Measurements from ENCODE around the gene ITGB5. TPM values are rescaled to one million over a fixed set of nuclear protein-coding genes. Genes with fewer than 3 reads are reported as not detected.
A peak's percentile ranks its signal among the peaks of the same experiment; 100 is the strongest.

ITGB5 gene
- total RNA-seq, 1 experiment from 2014 or later = 146 TPM

GRCh38 chr3:124876401-124876878 lies 10.7 kb downstream of the ITGB5 start:
- no peak for DNase-seq
- Histone ChIP-seq H3K27me3 (ENCODE audit: insufficient read depth, low read length) (no peaks in the 10 kb centered on the region), H3K14ac (ENCODE audit: insufficient read depth, low read length) (no peak overlapping the region), H2BK12ac (ENCODE audit: insufficient read length, low read depth, low read length) (no peak overlapping the region), H2BK20ac (ENCODE audit: low read depth, low read length, poor library complexity, severe bottlenecking) (no peak overlapping the region), H3K23ac (ENCODE audit: insufficient read length, low read depth, low read length) (no peak overlapping the region), H3K79me2 (ENCODE audit: insufficient read depth, low read length) (peaks cover 45% of the 10 kb centered on the region; the same call in 1 of the 2 replicates), H4K5ac (ENCODE audit: insufficient read length, low read depth, low read length) (no peak overlapping the region), H3K9ac (ENCODE audit: extremely low read depth, insufficient read length, low read length) (no peak overlapping the region), H3K56ac (ENCODE audit: insufficient read length, low read depth, low read length) (no peak overlapping the region), H4K91ac (ENCODE audit: insufficient read length, low read depth, low read length) (no peak overlapping the region), H3K4me1 (ENCODE audit: insufficient read depth, low read length) (peaks cover 8% of the 10 kb centered on the region; the same call in 1 of the 2 replicates), H2AK5ac (ENCODE audit: insufficient read length, low read length) (no peak overlapping the region), H2BK15ac (ENCODE audit: low read depth, low read length) (no peak overlapping the region), H3K4ac (ENCODE audit: low read depth, low read length) (no peak overlapping the region), H2BK5ac (ENCODE audit: insufficient read length, low read length) (no peak overlapping the region), H3K79me1 (ENCODE audit: insufficient read depth, low read depth, low read length, poor library complexity, severe bottlenecking) (peaks cover 2% of the 10 kb centered on the region), H2AFZ (ENCODE audit: low read length) (no peak overlapping the region), H3K23me2 (ENCODE audit: insufficient read length, low read depth, low read length, poor library complexity, severe bottlenecking) (no peaks in the 10 kb centered on the region), H3K9me3 (ENCODE audit: control insufficient read depth, low read depth, low read length) (no peaks in the 10 kb centered on the region), H3K4me2 (ENCODE audit: insufficient read depth, insufficient read length, low read length) (no peak overlapping the region), H4K8ac (replicated peaks; ENCODE audit: insufficient read length, low read depth, low read length) (no peak overlapping the region), H3T11ph (ENCODE audit: low read length) (no peak overlapping the region), H4K20me1 (ENCODE audit: control insufficient read depth, insufficient read depth, insufficient read length) (no peaks in the 10 kb centered on the region), H2BK120ac (ENCODE audit: low read depth, low read length, poor library complexity, severe bottlenecking) (no peak overlapping the region), H3K18ac (ENCODE audit: insufficient read length, low read depth, low read length) (no peak overlapping the region), H3K27ac (ENCODE audit: insufficient read length, low read depth, low read length) (no peak overlapping the region)
- peaks cover 54 to 55% of the 10 kb centered on the region in 2 experiments for H3K4me1 Mint-ChIP-seq
- TF ChIP-seq, protein P1, sequence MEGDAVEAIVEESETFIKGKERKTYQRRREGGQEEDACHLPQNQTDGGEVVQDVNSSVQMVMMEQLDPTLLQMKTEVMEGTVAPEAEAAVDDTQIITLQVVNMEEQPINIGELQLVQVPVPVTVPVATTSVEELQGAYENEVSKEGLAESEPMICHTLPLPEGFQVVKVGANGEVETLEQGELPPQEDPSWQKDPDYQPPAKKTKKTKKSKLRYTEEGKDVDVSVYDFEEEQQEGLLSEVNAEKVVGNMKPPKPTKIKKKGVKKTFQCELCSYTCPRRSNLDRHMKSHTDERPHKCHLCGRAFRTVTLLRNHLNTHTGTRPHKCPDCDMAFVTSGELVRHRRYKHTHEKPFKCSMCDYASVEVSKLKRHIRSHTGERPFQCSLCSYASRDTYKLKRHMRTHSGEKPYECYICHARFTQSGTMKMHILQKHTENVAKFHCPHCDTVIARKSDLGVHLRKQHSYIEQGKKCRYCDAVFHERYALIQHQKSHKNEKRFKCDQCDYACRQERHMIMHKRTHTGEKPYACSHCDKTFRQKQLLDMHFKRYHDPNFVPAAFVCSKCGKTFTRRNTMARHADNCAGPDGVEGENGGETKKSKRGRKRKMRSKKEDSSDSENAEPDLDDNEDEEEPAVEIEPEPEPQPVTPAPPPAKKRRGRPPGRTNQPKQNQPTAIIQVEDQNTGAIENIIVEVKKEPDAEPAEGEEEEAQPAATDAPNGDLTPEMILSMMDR (conservative IDR thresholded peaks at IDR 0.05) = no peak
- WGBS (ENCODE audit: extremely low coverage, insufficient read length, low lambda C conversion rate) = no CpG with 5 or more reads among the region's 3 CpGs
- no peaks in the 10 kb centered on the region for H3K9me3 Mint-ChIP-seq
- H3K36me3 Mint-ChIP-seq (ENCODE audit: insufficient read depth in 1 of 3, low read depth in 3 of 3) = peaks cover 7 to 23% (median 9%) of the 10 kb centered on the region in 3 experiments
- H3K27ac Mint-ChIP-seq = peak overlapping the region in 1 of 3 experiments; percentile 61; a peak in 2 of 7 replicates
- no peak overlapping the region; a peak in 1 of 5 replicates for H3K4me3 Mint-ChIP-seq
- no peaks in the 10 kb centered on the region for H3K27me3 Mint-ChIP-seq (ENCODE audit: low read depth)
